OCI-LY7 (cell line): Measurements from ENCODE around the gene AGA. TPM values are rescaled to one million over a fixed set of nuclear protein-coding genes. Genes with fewer than 3 reads are reported as not detected.

Experiments used
- BruUV-seq: library from RNA; stranded (reverse); fragments of 400-500 nt; replicated peaks from 2 replicates; lab custom pipeline; 2021; lab: Mats Ljungman, UMichigan
- CTCF ChIA-PET: fragments of 300-600 bp; sonication (Branson Sonifier 250); formaldehyde crosslinking; loops from one replicate; lab custom pipeline; 2022; ENCODE audit warnings: antibody characterized with exemption; ENCODE audit not compliant: unreplicated experiment; lab: Charles Lee
- POLR2A ChIA-PET: fragments of 300-600 bp; sonication (Branson Sonifier 250); formaldehyde crosslinking; loops from one replicate; lab custom pipeline; 2022; ENCODE audit warnings: antibody characterized with exemption; lab: Charles Lee
- DNase-seq: peaks from one replicate; pipeline ENCODE4 v3.0.0-alpha.2; 2015; ENCODE audit warnings: low spot score
- H2AFZ ChIP-seq: fragments of 200-600 bp; sonication (generic), shearing (Covaris generic); 2 replicates; pipeline ENCODE4 v1.6.1; 2014; ENCODE audit warnings: mild to moderate bottlenecking, antibody characterized with exemption, low read length, moderate library complexity
- H3K27ac ChIP-seq: fragments of 200-600 bp; sonication (generic); 2 replicates; pipeline ENCODE4 v1.5.1; 2014; ENCODE audit warnings: mixed run types, low read depth, mild to moderate bottlenecking, moderate library complexity, low read length, inconsistent platforms; ENCODE audit not compliant: poor library complexity, severe bottlenecking
- H3K36me3 ChIP-seq: fragments of 200-600 bp; sonication (generic); 2 replicates; pipeline ENCODE4 v1.6.1; 2014; ENCODE audit warnings: mild to moderate bottlenecking, antibody characterized with exemption, low read length, moderate library complexity, mixed read lengths; ENCODE audit not compliant: insufficient read depth
- H3K4me1 ChIP-seq: fragments of 200-600 bp; sonication (generic); 2 replicates; pipeline ENCODE4 v1.5.1; 2014; ENCODE audit warnings: mild to moderate bottlenecking, low read length; ENCODE audit not compliant: insufficient read depth, poor library complexity, severe bottlenecking
- H3K4me2 ChIP-seq: fragments of 200-600 bp; sonication (generic); 2 replicates; pipeline ENCODE4 v1.6.1; 2014; ENCODE audit warnings: mild to moderate bottlenecking, low read length
- H3K4me3 ChIP-seq: fragments of 200-600 bp; sonication (generic); 2 replicates; pipeline ENCODE4 v1.5.1; 2014; ENCODE audit warnings: mild to moderate bottlenecking, low read depth, low read length; ENCODE audit not compliant: poor library complexity, severe bottlenecking
- H3K79me2 ChIP-seq: fragments of 200-600 bp; sonication (generic); 2 replicates; pipeline ENCODE4 v1.6.1; 2016; ENCODE audit warnings: low read depth, mild to moderate bottlenecking, low read length, moderate library complexity, mixed read lengths; ENCODE audit not compliant: insufficient read depth
- H3K9me2 ChIP-seq: fragments of 200-600 bp; sonication (generic); 2 replicates; pipeline ENCODE4 v1.6.1; 2016; ENCODE audit warnings: mild to moderate bottlenecking, low read length, mixed read lengths; ENCODE audit not compliant: insufficient read depth
- H3K9me3 ChIP-seq: fragments of 200-600 bp; sonication (generic); 2 replicates; pipeline ENCODE4 v1.6.1; 2014; ENCODE audit warnings: mild to moderate bottlenecking, mixed run types, low read length, mixed read lengths
- H4K20me1 ChIP-seq: fragments of 200-600 bp; sonication (generic); 2 replicates; pipeline ENCODE4 v1.6.1; 2014; ENCODE audit warnings: mild to moderate bottlenecking, antibody characterized with exemption, low read length, moderate library complexity, mixed read lengths; ENCODE audit not compliant: insufficient read depth
- CTCF ChIP-seq: fragments of 200-600 bp; sonication (generic); conservative IDR thresholded peaks from 2 replicates; pipeline ENCODE4 v1.5.1; 2014; ENCODE audit warnings: mild to moderate bottlenecking, antibody characterized with exemption, low read length, moderate library complexity, mixed read lengths
- EZH2phosphoT487 ChIP-seq: fragments of 200-600 bp; sonication (generic); IDR thresholded peaks from 2 replicates; pipeline ENCODE4 v1.6.1; 2018; ENCODE audit warnings: low read depth, borderline replicate concordance, mild to moderate bottlenecking, mixed run types, antibody characterized with exemption, low read length, moderate library complexity, mixed read lengths
- intact Hi-C: fragments of 100-400 bp; cut with micrococcal nuclease; formaldehyde crosslinking; loops from one replicate; pipeline ENCODE4 v1.10.0; 2022; ENCODE audit not compliant: unreplicated experiment
- total RNA-seq, 2 experiments: library from RNA; depleted of rRNA in 1 of 2; stranded (reverse); fragments of >200 nt in 1 of 2; shearing (Covaris generic) in 1 of 2; gene quantifications; 2 replicates each; pipeline ENCODE4 v1.2.3, GENCODE V29; 2014 to 2022

AGA gene
- total RNA-seq, 2 experiments from 2014 or later = 15.5 to 23.2 TPM

GRCh38 chr4:177391953-177392352 lies 50.3 kb downstream of the AGA start:
- Histone ChIP-seq H3K9me3 (no peaks in the 10 kb centered on the region), H3K9me2 (no peaks in the 10 kb centered on the region), H3K36me3 (no peaks in the 10 kb centered on the region), H2AFZ (no peak overlapping the region), H3K27ac (no peak overlapping the region), H3K4me2 (no peak overlapping the region), H4K20me1 (no peaks in the 10 kb centered on the region), H3K4me3 (no peak overlapping the region), H3K79me2 (no peaks in the 10 kb centered on the region), H3K4me1 (no peaks in the 10 kb centered on the region)
- ChIA-PET POLR2A (no interaction called here), CTCF (no interaction called here)
- intact Hi-C loops = no loop called here
- BruUV-seq = no TSS peak
- no peak for DNase-seq
- TF ChIP-seq CTCF (no peak), EZH2phosphoT487 (no peak)

GRCh38 chr4:177391287-177391686 lies 51.0 kb downstream of the AGA start:
- Histone ChIP-seq H3K79me2 (no peaks in the 10 kb centered on the region), H3K4me1 (no peaks in the 10 kb centered on the region), H3K9me3 (no peaks in the 10 kb centered on the region), H2AFZ (no peak overlapping the region), H3K4me2 (no peak overlapping the region), H3K4me3 (no peak overlapping the region), H3K9me2 (no peaks in the 10 kb centered on the region), H3K36me3 (no peaks in the 10 kb centered on the region), H4K20me1 (no peaks in the 10 kb centered on the region), H3K27ac (no peak overlapping the region)
- POLR2A ChIA-PET = interaction anchor here (0.6 to 1.3 kb wide), 2 partner anchors 9 to 12 kb away, joined by 3 read pairs; no protein-coding TSS in a partner anchor
- CTCF ChIA-PET = no interaction called here
- TF ChIP-seq EZH2phosphoT487 = no peak
- no peak for TF ChIP-seq CTCF
- intact Hi-C loops = no loop called here
- DNase-seq = no peak
- BruUV-seq = no TSS peak

GRCh38 chr4:177386278-177386815 lies 55.9 kb downstream of the AGA start:
- H3K36me3 ChIP-seq = no peaks in the 10 kb centered on the region
- ChIA-PET POLR2A (interaction anchor here (0.7 kb wide), 1 partner anchor 54 kb away, joined by 5 read pairs; no protein-coding TSS in a partner anchor), CTCF (no interaction called here)

More at GRCh38 chr4:177386278-177386815, 55.9 kb downstream of the AGA start:
- BruUV-seq = no TSS peak
- no peaks in the 10 kb centered on the region for H4K20me1 ChIP-seq
- H3K4me3 ChIP-seq = no peak overlapping the region
- intact Hi-C loops = no loop called here
- no peak overlapping the region for H2AFZ ChIP-seq
- no peaks in the 10 kb centered on the region for H3K4me1 ChIP-seq
- no peaks in the 10 kb centered on the region for H3K9me3 ChIP-seq
- TF ChIP-seq EZH2phosphoT487 = no peak
- TF ChIP-seq CTCF = no peak
- no peak overlapping the region for H3K4me2 ChIP-seq
- DNase-seq = no peak
- H3K79me2 ChIP-seq = no peaks in the 10 kb centered on the region
- no peaks in the 10 kb centered on the region for H3K9me2 ChIP-seq
- no peak overlapping the region for H3K27ac ChIP-seq
